B cell (primary cell): ENCODE data around the gene CTSK. TPM values are rescaled to one million over a fixed set of nuclear protein-coding genes. Genes with fewer than 3 reads are reported as not detected.

Experiments
- ATAC-seq: fragments of 200-7000 bp; cut with Tn5 transposase; one replicate; pipeline ENCODE4 v1.10.0; 2021; ENCODE audit warnings: low read depth, mild to moderate bottlenecking, moderate number of reproducible peaks, moderate library complexity
- CTCF ChIA-PET: fragments of 350-600 bp; sonication (Branson Sonifier 250); formaldehyde crosslinking; loops from one replicate; lab custom pipeline; 2021; ENCODE audit warnings: antibody characterized with exemption, inconsistent platforms; lab: Charles Lee
- POLR2A ChIA-PET: fragments of 350-600 bp; sonication (Branson Sonifier 250); formaldehyde crosslinking; loops from one replicate; lab custom pipeline; 2021; ENCODE audit warnings: antibody characterized with exemption; lab: Charles Lee
- DNase-seq: peaks from one replicate; pipeline ENCODE4 v3.0.0; 2013
- H2AFZ ChIP-seq: 2 replicates; pipeline ENCODE4 v1.6.1; 2012; ENCODE audit warnings: mild to moderate bottlenecking, low read depth, low read length; ENCODE audit not compliant: insufficient read depth, poor library complexity, severe bottlenecking
- H3K27ac ChIP-seq, 2 donors: 1 replicate in 1 of 2; 2 replicates in 1 of 2; pipeline ENCODE4 v1.5.1; 2012 to 2013; ENCODE audit warnings: low read length in 2 of 2, mild to moderate bottlenecking in 2 of 2, moderate library complexity in 1 of 2
- H3K27me3 ChIP-seq, 4 experiments: fragments of 200-600 bp in 1 of 4; sonication (generic) in 1 of 4; replicated peaks in 1 of 4; 1 replicate in 2 of 4; 2 replicates in 2 of 4; pipeline versions ENCODE4 v1.6.1 to v1.7.0; 2013 to 2016; ENCODE audit warnings: low read length in 3 of 4, mild to moderate bottlenecking in 2 of 4, mixed read lengths in 1 of 4, moderate library complexity in 1 of 4; ENCODE audit not compliant: insufficient read depth in 4 of 4, control insufficient read depth in 3 of 4; ENCODE audit errors: control extremely low read depth in 1 of 4
- H3K36me3 ChIP-seq, 2 experiments: replicated peaks in 1 of 2; 1 replicate in 1 of 2; 2 replicates in 1 of 2; pipeline versions ENCODE4 v1.6.1 to v1.7.1; 2013; ENCODE audit warnings: low read length in 1 of 2; ENCODE audit not compliant: insufficient read depth in 2 of 2, control insufficient read depth in 1 of 2; ENCODE audit errors: control extremely low read depth in 1 of 2, extremely low read depth in 1 of 2
- H3K4me1 ChIP-seq, 2 donors: fragments of 200-600 bp in 1 of 2; sonication (generic) in 1 of 2; 1 replicate in 1 of 2; 2 replicates in 1 of 2; pipeline versions ENCODE4 v1.5.1 to v1.6.1; 2013 to 2017; ENCODE audit warnings: low read length in 2 of 2; ENCODE audit not compliant: control insufficient read depth in 2 of 2, insufficient read depth in 2 of 2
- H3K4me2 ChIP-seq: replicated peaks from 2 replicates; pipeline ENCODE3; 2012; ENCODE audit warnings: mild to moderate bottlenecking, low read depth, low read length; ENCODE audit not compliant: poor library complexity, severe bottlenecking
- H3K4me3 ChIP-seq, 5 experiments: fragments of 200-600 bp in 1 of 5; sonication (generic) in 1 of 5; 1 replicate in 3 of 5; 2 replicates in 2 of 5; pipeline versions ENCODE4 v1.5.1 to v1.7.0; 2011 to 2016; ENCODE audit warnings: low read length in 4 of 5, mild to moderate bottlenecking in 4 of 5, low read depth in 2 of 5, control low read depth in 1 of 5, moderate library complexity in 1 of 5; ENCODE audit not compliant: insufficient read depth in 1 of 5; ENCODE audit errors: control extremely low read depth in 1 of 5, extremely low read depth in 1 of 5
- H3K79me2 ChIP-seq: fragments of 200-600 bp; sonication (generic); one replicate; pipeline ENCODE4 v1.6.0; 2016; ENCODE audit warnings: low read length; ENCODE audit not compliant: control insufficient read depth, insufficient read depth
- H3K9ac ChIP-seq: fragments of 200-600 bp; sonication (generic); 2 replicates; pipeline ENCODE4 v1.6.1; 2017; ENCODE audit warnings: mild to moderate bottlenecking, low read length, moderate library complexity
- H3K9me3 ChIP-seq, 3 donors: one replicate each; pipeline versions ENCODE4 v1.6.1 to v1.7.1; 2013; ENCODE audit warnings: low read length in 2 of 3; ENCODE audit not compliant: control insufficient read depth in 2 of 3, insufficient read depth in 1 of 3; ENCODE audit errors: control extremely low read depth in 1 of 3
- H4K20me1 ChIP-seq: 2 replicates; pipeline ENCODE4 v1.6.0; 2012; ENCODE audit warnings: mild to moderate bottlenecking, low read length; ENCODE audit not compliant: insufficient read depth, control insufficient read depth, poor library complexity, severe bottlenecking
- H3K27ac Mint-ChIP-seq: one replicate; pipeline ENCODE4 v1.8.0; 2021; ENCODE audit warnings: mixed read lengths
- H3K27me3 Mint-ChIP-seq: one replicate; pipeline ENCODE4 v1.8.0; 2021; ENCODE audit warnings: mixed read lengths
- H3K4me1 Mint-ChIP-seq: one replicate; pipeline ENCODE4 v1.8.0; 2021; ENCODE audit warnings: mixed read lengths
- H3K4me3 Mint-ChIP-seq: one replicate; pipeline ENCODE4 v1.8.0; 2021; ENCODE audit warnings: mixed read lengths
- H3K9me3 Mint-ChIP-seq: one replicate; pipeline ENCODE4 v1.8.0; 2022; ENCODE audit warnings: mixed read lengths; ENCODE audit not compliant: insufficient read depth
- CTCF ChIP-seq: fragments of 200-600 bp; IDR thresholded peaks from one replicate; pipeline ENCODE4 v1.8.0; 2022; ENCODE audit warnings: antibody characterized with exemption, mild to moderate bottlenecking
- EZH2 ChIP-seq: IDR thresholded peaks from 2 replicates; pipeline ENCODE4 v1.6.1; 2012; ENCODE audit warnings: borderline replicate concordance, low read depth, mild to moderate bottlenecking, moderate library complexity, low read length; ENCODE audit not compliant: insufficient read depth, poor library complexity, severe bottlenecking
- WGBS: methylation state at CpG from one replicate; pipeline ENCODE4 v1.1.5; 2013; ENCODE audit warnings: missing lambda C conversion rate; ENCODE audit not compliant: insufficient coverage; 5-methylcytosine and 5-hydroxymethylcytosine counted together
- intact Hi-C: fragments of 100-400 bp; cut with micrococcal nuclease; formaldehyde crosslinking; loops from one replicate; pipeline ENCODE4 v1.10.0; 2022
- polyA plus RNA-seq: library from polyadenylated mRNA; depleted of rRNA; stranded (reverse); fragments of >200 nt; gene quantifications from 2 replicates; pipeline ENCODE4 v1.2.3, GENCODE V29; 2012
- total RNA-seq, 2 donors: library from RNA; stranded (reverse); fragments of 120-200 nt in 1 of 2; gene quantifications; 1 replicate in 1 of 2; 2 replicates in 1 of 2; pipeline versions ENCODE4 v1.2.3 to v1.2.4, GENCODE V29; 2013 to 2022

Gene CTSK
- total and polyA plus RNA-seq, 2 donors (not counting 1 experiment from before 2014, with no cell fraction given), result 5.3 to 6.0 TPM

- TF ChIP-seq CTCF, result no peak
- no peak for TF ChIP-seq EZH2
Observed at GRCh38 chr1:150846473-150847146, 38.5 kb upstream of the CTSK start.

GRCh38 chr1:150843474-150843873 is 35.4 kb upstream of the CTSK start:
- H3K4me3 Mint-ChIP-seq, result no peak overlapping the region
- no peak overlapping the region for H3K27ac Mint-ChIP-seq
- H3K27me3 Mint-ChIP-seq, result no peaks in the 10 kb centered on the region
- ChIA-PET POLR2A (no interaction called here), CTCF (no interaction called here)
- H3K4me1 Mint-ChIP-seq, result no peaks in the 10 kb centered on the region
- Histone ChIP-seq H3K79me2 (no peaks in the 10 kb centered on the region), H2AFZ (no peak overlapping the region), H3K9me3 (no peaks in the 10 kb centered on the region), H3K36me3 (peaks cover 11 to 20% of the 10 kb centered on the region in 2 experiments), H3K4me2 (no peak overlapping the region), H3K4me3 (no peak overlapping the region), H3K27ac (no peak overlapping the region), H3K9ac (no peak overlapping the region), H3K27me3 (no peaks in the 10 kb centered on the region), H3K4me1 (no peaks in the 10 kb centered on the region), H4K20me1 (no peaks in the 10 kb centered on the region)
- ATAC-seq, result no peak
- no peaks in the 10 kb centered on the region for H3K9me3 Mint-ChIP-seq
- TF ChIP-seq EZH2 (no peak), CTCF (no peak)
- DNase-seq, result no peak
- intact Hi-C loops, result no loop called here
- no CpG with 5 or more reads among the region's 2 CpGs for WGBS

More at GRCh38 chr1:150846473-150847146, 38.5 kb upstream of the CTSK start:
- H3K27me3 Mint-ChIP-seq, result no peaks in the 10 kb centered on the region
- no peaks in the 10 kb centered on the region for H3K4me1 ChIP-seq
- ChIA-PET POLR2A (no interaction called here), CTCF (no interaction called here)
- DNase-seq (no peak), ATAC-seq (no peak)
- H3K9ac ChIP-seq, result no peak overlapping the region
- H3K27ac Mint-ChIP-seq, result no peak overlapping the region
- H3K9me3 ChIP-seq, result no peaks in the 10 kb centered on the region
- H3K36me3 ChIP-seq, result peaks cover 4 to 7% of the 10 kb centered on the region in 2 experiments
- H3K4me1 Mint-ChIP-seq, result no peaks in the 10 kb centered on the region
- H3K9me3 Mint-ChIP-seq, result no peaks in the 10 kb centered on the region
- intact Hi-C loops, result no loop called here
- no peak overlapping the region for H3K4me3 Mint-ChIP-seq
- H3K4me2 ChIP-seq, result no peak overlapping the region
- H4K20me1 ChIP-seq, result no peaks in the 10 kb centered on the region
- 100% methylated on average over 1 of the region's 4 CpGs for WGBS
- no peaks in the 10 kb centered on the region for H3K27me3 ChIP-seq
- no peak overlapping the region for H3K4me3 ChIP-seq
- H2AFZ ChIP-seq, result no peak overlapping the region
- H3K79me2 ChIP-seq, result no peaks in the 10 kb centered on the region
- no peak overlapping the region for H3K27ac ChIP-seq
